NCI-H1417 (cell line): ENCODE results near the gene NUDT16L1.

ENCODE experiments used
- DNase-seq, 3 experiments: peaks; one replicate each; lab custom pipeline; 2025; lab: John Stamatoyannopoulos, UW

NUDT16L1 gene

GRCh38 chr16:4663777-4664465 lies 29.4 kb upstream of the NUDT16L1 start:
- DNase-seq = peak in 1 of 3 experiments; percentile 24

GRCh38 chr16:4664538-4665418 lies 28.6 kb upstream of the NUDT16L1 start:
- peak; percentile 18 to 76 (median 54) for DNase-seq

- peak in 1 of 3 experiments; percentile 23 for DNase-seq
These were observed 26.7 kb upstream of the NUDT16L1 start for GRCh38 chr16:4666537-4667202.

GRCh38 chr16:4667203-4667963 lies 26.0 kb upstream of the NUDT16L1 start:
- peak in 2 of 3 experiments; percentile 66 to 88 for DNase-seq

- no peak for DNase-seq
These were observed 24.9 kb upstream of the NUDT16L1 start for GRCh38 chr16:4668313-4668960.

GRCh38 chr16:4673387-4674046 lies 19.8 kb upstream of the NUDT16L1 start:
- DNase-seq = no peak

GRCh38 chr16:4674926-4675530 lies 18.3 kb upstream of the NUDT16L1 start:
- DNase-seq = no peak

- no peak for DNase-seq
These were observed 17.2 kb upstream of the NUDT16L1 start for GRCh38 chr16:4675864-4676786.

GRCh38 chr16:4676831-4677230 lies 16.5 kb upstream of the NUDT16L1 start:
- no peak for DNase-seq

- DNase-seq = no peak
These were observed 16.0 kb upstream of the NUDT16L1 start for GRCh38 chr16:4677390-4677789.

- DNase-seq = no peak
These were observed 15.4 kb upstream of the NUDT16L1 start for GRCh38 chr16:4677994-4678393.

- no peak for DNase-seq
These were observed 14.8 kb upstream of the NUDT16L1 start for GRCh38 chr16:4678596-4678995.

- DNase-seq = peak in 1 of 3 experiments; percentile 5
These were observed 14.1 kb upstream of the NUDT16L1 start for GRCh38 chr16:4679156-4679849.

GRCh38 chr16:4679850-4680636 lies 13.3 kb upstream of the NUDT16L1 start:
- no peak for DNase-seq

- no peak for DNase-seq
These were observed 12.5 kb upstream of the NUDT16L1 start for GRCh38 chr16:4680673-4681470.

GRCh38 chr16:4681471-4682083 lies 11.8 kb upstream of the NUDT16L1 start:
- no peak for DNase-seq
